Stimulated activated CD4-positive, alpha-beta T cell treated with anti-CD3 and anti-CD28 coated beads, Interleukin-12 subunit alpha, Interleukin-12 subunit beta, amount 100 ng/mL, for 4 hours (primary cell): ENCODE measurements around the gene FRRS1L.

Experiments used
- DNase-seq: peaks from one replicate; pipeline ENCODE4 v3.0.0-alpha.2; 2020

The FRRS1L gene

GRCh38 chr9:109172935-109173334 is 5.9 kb upstream of the FRRS1L start:
- DNase-seq: no peak

GRCh38 chr9:109171926-109172325 is 4.9 kb upstream of the FRRS1L start:
- DNase-seq: no peak

- no peak for DNase-seq
Observed at GRCh38 chr9:109168170-109168569, 1.1 kb upstream of the FRRS1L start.

- DNase-seq: no peak
Observed at GRCh38 chr9:109167716-109168115, 667 bp upstream of the FRRS1L start.

- DNase-seq: no peak
Observed at GRCh38 chr9:109166171-109166770, 778 bp downstream of the FRRS1L start.

- DNase-seq: no peak
Observed at GRCh38 chr9:109164042-109164441, 3.0 kb downstream of the FRRS1L start.

GRCh38 chr9:109163194-109163593 is 3.9 kb downstream of the FRRS1L start:
- DNase-seq: no peak

GRCh38 chr9:109162677-109163076 is 4.4 kb downstream of the FRRS1L start:
- DNase-seq: no peak

GRCh38 chr9:109161471-109161870 is 5.6 kb downstream of the FRRS1L start:
- no peak for DNase-seq

- DNase-seq: no peak
Observed at GRCh38 chr9:109159583-109159982, 7.5 kb downstream of the FRRS1L start.

- DNase-seq: no peak
Observed at GRCh38 chr9:109158651-109159050, 8.4 kb downstream of the FRRS1L start.

GRCh38 chr9:109156708-109157107 is 10.3 kb downstream of the FRRS1L start:
- DNase-seq: no peak

- no peak for DNase-seq
Observed at GRCh38 chr9:109150925-109151545, 16.0 kb downstream of the FRRS1L start.

GRCh38 chr9:109149722-109150121 is 17.3 kb downstream of the FRRS1L start:
- no peak for DNase-seq

GRCh38 chr9:109149089-109149488 is 18.0 kb downstream of the FRRS1L start:
- DNase-seq: no peak

GRCh38 chr9:109145051-109145450 is 22.0 kb downstream of the FRRS1L start:
- DNase-seq: no peak

GRCh38 chr9:109143881-109144562 is 23.0 kb downstream of the FRRS1L start:
- DNase-seq: no peak

- DNase-seq: no peak
Observed at GRCh38 chr9:109141375-109141774, 25.7 kb downstream of the FRRS1L start.

GRCh38 chr9:109139851-109140250 is 27.2 kb downstream of the FRRS1L start:
- DNase-seq: no peak

GRCh38 chr9:109138421-109138820 is 28.6 kb downstream of the FRRS1L start:
- DNase-seq: no peak

- no peak for DNase-seq
Observed at GRCh38 chr9:109134167-109134578, 32.9 kb downstream of the FRRS1L start.

- no peak for DNase-seq
Observed at GRCh38 chr9:109133533-109133932, 33.5 kb downstream of the FRRS1L start.

GRCh38 chr9:109132567-109133021 is 34.5 kb downstream of the FRRS1L start:
- no peak for DNase-seq

GRCh38 chr9:109129470-109130197 is 37.4 kb downstream of the FRRS1L start:
- DNase-seq: no peak
